ENCODE measurements around the gene TTC32.
"Not testable (repeated sequence)": the region's sequence is repeated elsewhere in the genome, so short reads cannot be mapped to it uniquely, and the experiment has no call there.

The TTC32 gene

GRCh38 chr2:19901442-19902215 lies at the start of gene TTC32:
Gene TTC32, minus strand, starts transcription at chr2:19901983. Its CDS starts 129 bp downstream, at chr2:19901854.
- ATAC-seq: peak; percentile 85 to 87

GRCh38 chr2:19949071-19949470 lies 47.3 kb upstream of the TTC32 start:
- ATAC-seq: no peak

GRCh38 chr2:19947184-19947940 lies 45.6 kb upstream of the TTC32 start:
- no peak for ATAC-seq

- ATAC-seq: no peak
These were observed 42.5 kb upstream of the TTC32 start for GRCh38 chr2:19944205-19944845.

- ATAC-seq: no peak
These were observed 41.4 kb upstream of the TTC32 start for GRCh38 chr2:19943189-19943588.

GRCh38 chr2:19942199-19942598 lies 40.4 kb upstream of the TTC32 start:
- ATAC-seq: no peak

- ATAC-seq: no peak
These were observed 35.2 kb upstream of the TTC32 start for GRCh38 chr2:19937004-19937403.

GRCh38 chr2:19936203-19936602 lies 34.4 kb upstream of the TTC32 start:
- no peak for ATAC-seq

GRCh38 chr2:19933351-19933981 lies 31.7 kb upstream of the TTC32 start:
- ATAC-seq: no peak

- ATAC-seq: no peak
These were observed 31.1 kb upstream of the TTC32 start for GRCh38 chr2:19932928-19933327.

GRCh38 chr2:19929226-19929625 lies 27.4 kb upstream of the TTC32 start:
- no peak for ATAC-seq

- ATAC-seq: not testable (repeated sequence)
These were observed 26.0 kb upstream of the TTC32 start for GRCh38 chr2:19927816-19928215.

GRCh38 chr2:19924526-19924925 lies 22.7 kb upstream of the TTC32 start:
- not testable (repeated sequence) for ATAC-seq

- ATAC-seq: not testable (repeated sequence)
These were observed 20.4 kb upstream of the TTC32 start for GRCh38 chr2:19922188-19922587.

GRCh38 chr2:19916385-19916950 lies 14.7 kb upstream of the TTC32 start:
- no peak for ATAC-seq

GRCh38 chr2:19914266-19914975 lies 12.6 kb upstream of the TTC32 start:
- no peak for ATAC-seq

GRCh38 chr2:19911808-19912509 lies 10.2 kb upstream of the TTC32 start:
- ATAC-seq: no peak

- ATAC-seq: no peak
These were observed 495 bp upstream of the TTC32 start for GRCh38 chr2:19902216-19902740.

- ATAC-seq: peak in 1 of 2 donors; percentile 1
These were observed 797 bp downstream of the TTC32 start for GRCh38 chr2:19900931-19901441.

GRCh38 chr2:19899985-19900930 lies 1.5 kb downstream of the TTC32 start:
- ATAC-seq: peak; percentile 25 to 28

Data from activated CD4-positive, CD25-positive, alpha-beta regulatory T cell treated with anti-CD3 and anti-CD28 coated beads, Interleukin-2, amount 50 U/mL, for 24 hours (primary cell).